SIG-M5 (cell line): ENCODE data around the gene HIVEP1.
"Not testable (repeated sequence)": the region's sequence is repeated elsewhere in the genome, so short reads cannot be mapped to it uniquely, and the experiment has no call there.

Experiments
- DNase-seq: peaks from one replicate; lab custom pipeline; 2025; lab: John Stamatoyannopoulos, UW

The HIVEP1 gene

DNA sequence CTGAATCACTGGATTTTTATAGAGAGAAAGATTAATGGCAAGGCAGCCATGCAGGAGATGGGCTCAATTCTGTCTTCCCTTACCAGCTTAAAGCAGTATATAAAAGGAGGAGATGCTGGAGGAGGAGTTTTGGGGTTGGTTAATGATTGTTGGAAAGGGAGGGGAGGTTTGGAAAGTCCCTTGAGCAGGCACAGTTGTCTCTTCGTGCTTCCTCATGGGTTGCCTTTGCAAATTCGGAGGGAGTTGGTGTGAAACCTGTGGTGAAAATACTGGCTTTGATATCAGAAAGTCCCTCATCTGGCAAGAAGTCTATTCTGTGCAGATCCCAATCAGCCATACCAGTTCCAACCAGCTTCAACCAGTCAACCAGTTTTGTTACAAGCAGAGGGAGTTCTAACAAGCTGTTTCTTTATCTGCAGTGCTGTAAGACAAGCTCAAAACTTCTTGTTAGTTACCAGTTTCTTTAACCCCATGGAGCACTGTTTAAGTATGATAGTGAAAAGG, 107.0 kb downstream of the HIVEP1 start:
- DNase-seq, result no peak

DNA sequence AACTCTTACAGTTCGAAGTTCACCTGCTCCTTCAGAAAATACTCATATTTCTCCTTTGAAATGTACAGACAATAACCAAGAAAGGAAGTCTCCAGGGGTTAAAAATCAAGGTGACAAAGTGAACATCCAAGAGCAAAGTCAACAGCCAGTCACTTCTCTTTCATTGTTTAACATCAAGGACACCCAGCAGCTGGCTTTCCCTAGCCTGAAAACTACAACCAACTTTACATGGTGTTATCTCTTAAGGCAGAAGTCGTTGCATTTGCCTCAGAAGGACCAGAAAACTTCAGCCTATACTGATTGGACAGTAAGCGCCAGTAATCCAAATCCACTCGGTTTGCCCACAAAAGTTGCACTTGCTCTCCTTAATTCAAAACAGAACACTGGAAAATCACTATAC, 113.3 kb downstream of the HIVEP1 start:
- DNase-seq, result no peak

DNA sequence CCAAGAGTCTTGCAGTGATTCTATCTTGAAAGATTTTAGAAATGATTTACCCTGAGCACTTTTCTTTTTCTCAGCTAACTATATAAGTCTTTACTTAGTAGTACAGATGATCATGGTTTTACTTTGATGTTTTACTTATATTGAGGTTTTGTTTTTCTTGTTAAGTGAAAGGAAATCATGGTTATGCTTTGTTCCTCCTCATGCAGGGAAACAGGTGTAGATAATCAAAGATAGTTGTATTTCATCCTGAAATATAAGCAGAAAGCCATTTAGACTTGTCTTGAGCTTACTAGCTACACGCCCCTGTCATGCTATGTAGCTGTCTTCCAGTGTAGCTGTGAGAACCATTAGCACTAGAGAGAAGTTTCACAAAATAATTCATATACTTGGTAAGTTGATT, 113.9 kb downstream of the HIVEP1 start:
- DNase-seq, result no peak

DNA sequence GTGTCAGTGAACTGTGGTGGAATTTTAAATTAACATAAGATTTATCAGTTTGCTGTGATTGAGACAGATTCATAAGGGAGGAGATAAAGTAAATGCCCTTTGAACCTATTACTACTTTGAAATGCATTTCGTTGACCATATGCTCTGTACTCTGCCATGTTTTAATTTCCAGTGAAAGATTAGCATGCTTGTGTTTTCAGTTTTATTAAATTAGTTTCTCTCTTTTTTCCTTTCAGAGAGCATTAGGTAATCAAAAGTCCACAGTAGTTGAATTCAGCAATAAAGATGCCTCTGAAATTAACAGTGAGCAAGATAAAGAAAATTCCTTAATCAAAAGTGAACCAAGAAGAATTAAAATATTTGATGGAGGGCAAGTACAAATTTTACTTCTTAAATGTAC, 117.4 kb downstream of the HIVEP1 start:
- DNase-seq, result no peak

DNA sequence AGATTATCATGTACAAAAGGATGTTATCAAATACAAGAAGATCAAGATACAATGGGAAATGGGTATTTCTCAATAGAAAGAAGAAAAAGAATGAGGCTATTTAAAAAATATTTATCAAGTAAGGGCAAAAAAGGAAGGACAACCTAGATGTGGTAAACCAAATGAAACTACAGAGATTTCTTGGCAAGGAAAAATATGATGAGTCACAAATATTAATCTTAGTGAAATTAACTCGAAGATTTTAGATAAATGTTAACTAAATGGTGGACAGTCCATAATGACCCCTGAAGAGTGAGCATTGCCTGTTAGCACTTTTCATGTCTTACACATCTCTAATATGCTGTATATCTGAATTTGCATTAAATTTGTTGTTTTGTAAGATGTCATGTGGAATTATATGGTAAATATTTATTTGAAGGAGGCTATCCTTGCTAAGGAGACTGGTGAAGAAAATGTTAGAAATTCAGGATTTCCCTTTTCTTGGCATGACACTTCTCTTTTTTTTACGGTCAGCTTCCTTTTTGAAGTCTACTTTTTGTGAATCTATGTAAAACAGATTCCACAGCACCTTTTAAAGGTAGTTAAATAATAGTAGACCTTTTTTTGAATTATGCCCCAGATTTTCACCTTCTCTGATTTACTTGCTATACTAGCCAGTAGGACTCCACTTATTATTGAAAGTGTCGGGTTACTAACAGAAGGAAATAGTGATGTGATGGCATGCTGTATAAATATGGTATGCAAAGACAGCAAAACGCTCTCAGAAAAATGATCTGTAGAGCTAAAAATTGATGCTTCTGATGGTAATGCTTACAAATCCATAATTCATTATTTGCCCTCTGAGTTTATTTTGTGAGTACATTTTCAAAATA, 120.5 kb downstream of the HIVEP1 start:
- no peak for DNase-seq

DNA sequence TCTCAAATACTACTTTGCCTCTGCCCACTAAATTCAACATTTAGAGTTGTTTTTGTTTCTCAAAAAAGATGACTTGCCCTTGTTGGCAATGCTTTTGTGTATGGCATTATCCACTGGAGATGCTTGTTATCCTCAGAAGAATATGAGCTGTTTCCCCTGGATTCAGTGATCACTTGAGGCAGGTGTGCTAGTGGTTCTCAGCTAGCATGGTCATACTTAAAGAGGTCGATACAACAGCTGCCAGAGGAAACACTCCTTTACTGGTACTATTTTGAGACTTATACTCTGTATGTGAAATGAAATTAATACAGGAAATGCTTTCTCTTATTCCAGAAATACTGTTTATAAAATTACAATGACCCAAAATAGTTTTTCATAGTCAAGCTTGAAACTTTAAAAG, 122.5 kb downstream of the HIVEP1 start:
- DNase-seq, result no peak

DNA sequence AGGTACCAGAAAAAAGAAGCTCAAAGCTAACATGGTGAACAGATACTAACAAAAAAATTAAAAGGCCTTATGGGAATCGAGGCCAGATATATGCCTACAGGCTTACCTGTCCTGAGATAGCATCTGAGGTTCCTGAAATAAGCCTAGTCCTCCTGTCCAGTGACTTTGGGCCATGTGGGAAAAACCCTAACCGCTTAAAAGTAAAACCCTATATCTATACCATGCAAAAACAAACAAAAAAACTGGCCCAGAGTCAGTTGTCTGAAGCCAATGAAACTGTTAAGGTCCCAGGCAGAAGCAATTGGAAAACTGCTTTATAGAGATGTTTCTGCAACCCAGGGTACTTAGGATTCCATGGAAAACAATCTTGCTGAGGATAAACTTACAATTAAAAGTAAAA, 122.9 kb downstream of the HIVEP1 start:
- no peak for DNase-seq

DNA sequence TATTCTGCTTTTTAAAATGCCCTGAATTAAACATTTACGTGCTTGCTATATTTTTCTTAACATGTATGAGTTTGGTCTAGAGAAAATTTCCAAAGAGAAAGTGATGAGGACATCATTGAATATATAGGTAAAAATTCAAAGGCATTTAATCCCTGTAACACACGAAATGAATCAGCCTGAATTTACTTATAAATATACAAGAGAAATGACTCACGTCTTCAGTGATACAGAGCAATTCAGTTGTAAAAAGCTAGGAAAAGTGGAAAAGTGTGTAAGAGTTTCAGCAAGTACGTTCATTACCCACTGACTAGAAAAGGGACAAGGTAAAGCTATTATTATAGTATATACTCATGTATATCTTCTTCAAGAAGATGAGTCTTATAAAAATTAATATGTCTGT, 124.8 kb downstream of the HIVEP1 start:
- no peak for DNase-seq

DNA sequence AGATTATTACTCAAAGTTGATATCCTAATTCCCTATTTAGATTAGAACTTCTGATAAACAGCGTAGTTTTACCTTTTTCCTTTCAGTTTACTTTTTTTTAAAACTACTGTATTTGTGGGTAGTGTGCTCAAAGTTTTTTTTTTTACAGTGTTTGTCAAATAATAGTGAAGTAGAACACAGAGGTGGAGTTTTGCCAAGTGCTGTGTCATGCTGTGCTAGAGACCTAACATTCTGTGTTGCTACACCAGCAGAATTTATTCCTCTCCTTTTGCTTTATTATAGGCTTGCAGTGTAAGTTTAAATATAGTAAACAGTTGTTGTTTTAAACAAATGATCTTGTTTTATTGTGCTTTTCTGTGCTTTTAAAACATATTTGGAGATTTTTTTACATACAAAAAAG, 125.4 kb downstream of the HIVEP1 start:
- DNase-seq, result no peak

DNA sequence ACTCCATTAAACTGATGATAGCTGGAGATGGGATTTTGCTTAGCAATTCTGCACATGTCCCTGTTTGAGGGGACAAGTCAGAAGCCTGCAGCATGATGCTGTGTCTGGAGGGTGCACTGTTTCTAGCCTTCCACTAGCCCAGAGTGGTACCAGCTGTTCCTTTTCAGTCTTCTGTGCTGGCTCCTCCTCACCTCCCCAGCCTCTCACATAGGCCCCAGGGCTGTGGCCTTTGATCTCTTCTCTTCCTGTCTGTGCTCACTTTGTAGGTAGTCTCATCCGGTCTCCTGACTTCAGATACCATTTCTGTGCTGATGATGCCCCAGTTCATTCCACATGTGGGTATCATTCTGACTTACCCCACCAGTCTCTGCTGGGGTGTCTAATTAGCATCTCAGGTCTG, 126.3 kb downstream of the HIVEP1 start:
- no peak for DNase-seq

DNA sequence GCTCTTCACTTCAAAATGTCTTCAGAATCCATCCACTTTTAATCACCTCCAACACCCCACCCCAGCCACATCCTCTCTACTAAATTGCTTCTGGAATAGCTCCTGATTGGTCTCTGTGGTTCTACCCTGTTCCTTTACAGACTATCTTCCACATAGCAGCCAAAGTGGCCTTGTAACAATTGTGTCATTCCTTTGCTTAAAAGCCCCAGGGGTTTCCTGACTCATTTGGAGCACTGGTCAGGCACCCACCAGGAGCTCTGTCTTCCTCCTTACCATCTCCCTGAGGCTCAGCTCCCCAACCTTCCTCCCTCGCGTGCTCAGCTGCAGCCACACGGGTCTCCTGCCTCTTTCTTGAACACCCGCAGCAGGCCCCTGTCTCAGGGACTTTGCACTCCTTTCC, 126.8 kb downstream of the HIVEP1 start:
- DNase-seq, result no peak

DNA sequence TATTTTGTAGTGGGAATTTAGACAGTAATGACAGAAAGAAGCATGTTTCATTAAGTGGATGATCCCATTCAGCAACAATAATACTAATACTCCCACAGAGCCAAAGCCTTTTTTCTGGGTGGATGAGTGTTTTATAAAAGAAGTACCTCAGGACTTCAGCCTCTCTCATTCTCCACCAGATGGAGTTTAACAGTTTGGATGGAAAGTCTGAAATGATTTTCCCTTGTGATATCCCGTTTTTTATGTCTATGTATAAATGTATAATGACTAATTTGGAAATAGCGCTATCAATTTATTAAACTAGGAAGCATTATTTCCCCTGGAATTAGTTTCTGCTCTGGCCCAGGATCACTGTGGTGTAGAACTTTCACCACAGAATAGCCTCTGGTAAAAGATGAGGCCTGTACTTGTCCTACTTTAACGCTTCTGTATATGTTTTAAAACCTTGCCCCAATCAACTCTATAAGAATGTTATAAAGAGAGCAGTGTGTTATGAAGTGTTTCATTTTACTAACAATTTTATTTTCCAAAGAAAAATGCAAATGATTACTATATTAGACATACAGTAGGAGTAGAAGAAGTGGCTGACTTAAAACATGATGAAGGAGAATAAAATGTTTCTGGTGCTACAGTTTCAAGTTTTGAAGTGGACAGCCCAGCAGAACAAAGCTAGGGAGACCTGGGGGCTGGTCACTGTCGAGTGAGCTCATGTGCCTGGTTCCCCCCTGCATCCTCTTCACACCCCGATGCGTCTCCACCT, 135.6 kb downstream of the HIVEP1 start:
- DNase-seq, result no peak

DNA sequence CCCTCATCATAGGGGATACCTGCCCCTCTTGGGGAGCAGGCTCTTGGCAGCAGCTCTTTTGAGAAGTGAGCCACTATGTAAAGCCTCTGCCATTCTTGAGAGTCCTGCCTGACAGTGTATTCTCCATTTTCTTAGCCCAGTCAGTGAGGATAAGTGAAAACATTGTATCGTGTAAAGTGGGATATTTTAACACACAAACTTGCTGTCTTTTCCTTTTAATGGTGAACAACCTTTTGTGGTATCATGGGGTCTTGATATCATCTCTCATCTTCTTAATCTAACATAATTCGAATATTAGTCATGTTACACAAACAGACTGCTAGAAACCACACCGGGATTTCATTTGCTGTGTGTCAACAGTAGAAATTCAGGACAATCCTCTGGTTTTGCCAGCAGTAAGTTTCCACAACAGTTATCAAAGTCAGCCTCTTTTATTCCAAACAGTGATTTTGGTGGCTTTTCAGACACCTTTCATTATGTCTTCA, 136.2 kb downstream of the HIVEP1 start:
- no peak for DNase-seq

DNA sequence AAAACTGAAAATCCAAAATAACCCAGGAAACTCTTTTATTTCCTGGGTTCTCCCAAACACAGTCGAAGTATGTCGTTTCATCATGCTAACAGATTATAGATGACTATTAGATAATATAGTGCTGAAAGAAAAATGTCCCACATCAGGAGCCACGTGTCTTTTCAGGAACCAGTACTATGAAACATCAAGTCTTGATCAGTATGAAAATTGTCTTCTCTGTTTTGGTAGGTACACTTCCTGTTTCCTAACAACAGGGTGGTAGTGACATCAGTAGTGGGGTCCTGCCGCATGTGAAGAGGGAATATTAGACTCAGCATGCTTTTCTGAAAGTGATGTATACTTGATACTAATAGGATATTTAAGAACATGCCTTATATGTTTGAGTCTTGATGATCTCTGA, 136.7 kb downstream of the HIVEP1 start:
- DNase-seq, result no peak

DNA sequence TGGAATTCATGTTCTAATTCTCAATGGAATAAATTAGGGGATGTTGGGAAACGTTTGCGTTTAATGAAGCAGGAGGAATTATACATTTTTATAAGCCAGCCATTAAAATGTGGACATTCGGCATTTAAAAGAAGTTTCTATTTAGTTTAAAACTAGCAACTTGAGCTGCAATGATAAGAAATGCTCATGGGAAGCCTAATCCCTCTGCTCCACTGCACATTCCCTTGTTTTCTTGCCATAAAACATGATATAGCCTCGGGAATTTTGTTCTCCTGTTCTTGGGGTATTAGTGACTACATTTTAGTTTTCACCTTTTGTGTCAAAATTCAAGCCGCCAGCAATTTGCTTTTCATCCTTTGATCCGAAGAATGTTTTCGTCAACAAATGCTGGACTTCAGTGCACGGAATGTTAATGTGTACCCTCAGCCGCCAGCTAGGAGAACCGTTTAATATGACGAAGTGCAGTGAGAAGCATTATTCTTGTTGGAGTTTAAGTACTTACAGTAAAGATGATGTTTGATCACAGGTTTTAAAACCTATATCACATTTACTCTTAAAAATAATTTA, 137.9 kb downstream of the HIVEP1 start:
- DNase-seq, result no peak

DNA sequence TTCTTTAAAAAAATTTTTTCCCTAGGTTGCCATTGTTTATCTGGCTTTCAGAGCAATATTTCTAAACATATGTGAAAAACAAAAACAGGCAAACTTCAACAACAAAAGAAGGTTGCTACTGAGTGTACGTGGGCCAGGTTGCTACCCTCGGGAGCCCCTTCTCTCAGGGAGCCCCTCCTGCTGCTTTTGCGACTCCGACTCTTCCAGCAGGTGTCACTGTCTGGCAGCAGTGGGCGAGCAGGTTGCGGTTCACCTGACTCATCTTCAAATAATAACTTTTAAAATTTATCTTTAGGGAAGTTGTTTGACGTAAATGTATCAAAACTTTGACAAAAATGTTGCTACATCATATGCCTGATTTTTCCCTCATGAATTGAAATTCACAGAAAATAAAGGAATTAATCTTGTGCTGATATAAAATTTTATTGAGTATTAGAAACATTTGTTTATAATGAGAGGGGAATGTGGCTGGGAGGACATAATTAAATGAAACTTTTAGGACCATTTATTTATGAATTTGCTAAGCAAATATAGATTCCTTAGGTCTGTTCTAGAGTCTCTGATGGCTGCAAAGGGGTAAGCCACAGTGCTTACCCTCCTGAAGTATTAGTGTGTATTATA, 138.8 kb downstream of the HIVEP1 start:
- DNase-seq, result no peak

DNA sequence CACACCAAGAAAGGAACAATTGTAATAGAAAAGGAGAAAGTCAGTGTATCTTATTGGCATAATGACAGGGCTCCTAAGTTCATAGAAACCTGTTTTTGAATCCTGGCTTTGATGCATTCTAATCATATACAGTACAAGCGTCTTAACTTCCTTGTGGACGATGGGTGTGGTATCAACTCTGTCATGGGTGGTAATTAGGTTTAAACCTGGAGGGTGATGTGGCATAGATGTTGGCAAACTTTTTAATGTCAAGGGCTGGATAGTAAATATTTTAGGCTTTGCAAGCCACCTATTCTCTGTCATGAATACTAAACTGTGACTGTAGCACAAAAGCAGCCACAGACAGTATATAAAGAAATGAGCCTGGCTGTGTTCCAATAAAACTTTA, 139.3 kb downstream of the HIVEP1 start:
- no peak for DNase-seq

DNA sequence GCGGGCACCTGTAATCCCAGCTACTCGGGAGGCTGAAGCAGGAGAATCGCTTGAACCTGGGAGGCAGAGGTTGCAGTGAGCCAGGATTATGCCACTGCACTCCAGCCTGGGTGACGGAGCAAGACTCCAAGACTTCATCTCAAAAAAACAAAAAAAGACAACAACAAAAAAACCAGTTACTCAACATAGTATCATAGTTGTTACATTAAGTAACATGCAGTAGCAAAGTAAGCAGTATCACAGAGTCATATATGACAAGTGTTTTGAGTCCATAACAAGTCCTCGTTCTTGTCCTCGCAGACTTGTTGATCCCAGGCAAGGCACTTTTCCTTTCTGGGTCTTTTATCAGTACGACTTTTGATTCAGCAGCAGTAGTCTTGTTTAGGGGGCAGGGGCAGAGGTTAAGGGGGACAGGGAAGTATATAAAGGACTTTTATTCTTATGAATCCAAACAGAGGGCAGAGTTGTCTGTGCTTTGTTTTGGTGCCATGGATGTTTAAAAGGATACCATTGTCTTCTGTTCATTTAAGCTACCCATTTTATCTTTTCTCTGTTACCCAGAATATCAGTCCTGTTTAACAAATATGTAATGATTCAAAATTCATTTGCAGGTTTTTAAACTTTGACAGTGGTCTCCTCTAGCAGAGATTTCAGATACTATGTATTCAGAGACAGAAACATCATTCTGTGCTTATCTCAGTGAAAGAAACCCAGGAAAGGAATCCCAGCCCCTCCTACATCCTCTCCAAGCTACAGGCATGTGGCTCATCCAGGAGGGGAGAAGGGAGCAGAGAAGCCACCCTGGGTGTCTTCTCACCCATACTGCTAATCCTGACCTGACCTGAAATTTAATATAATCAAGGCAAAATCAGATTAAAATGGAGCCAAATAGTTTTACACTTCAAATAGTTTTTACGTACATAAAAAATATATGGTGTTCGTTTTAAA, 140.2 kb downstream of the HIVEP1 start:
- DNase-seq, result no peak

DNA sequence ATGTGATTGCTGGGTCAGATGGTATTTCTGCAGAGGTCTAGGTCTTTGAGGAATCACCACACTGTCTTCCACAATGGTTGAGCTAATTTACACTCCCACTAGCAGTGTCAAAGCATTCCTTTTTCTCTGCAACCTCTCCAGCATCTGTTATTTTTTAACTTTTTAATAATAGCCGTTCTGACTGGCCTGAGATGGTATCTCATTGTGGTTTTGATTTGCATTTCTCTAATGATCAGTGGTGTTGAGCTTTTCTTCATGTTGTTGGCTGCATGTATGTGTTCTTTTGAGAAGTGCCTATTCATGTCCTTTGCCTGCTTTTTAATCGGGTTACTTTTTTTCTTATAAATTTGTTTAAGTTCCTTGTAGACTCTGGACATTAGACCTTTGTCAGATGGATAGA, 143.7 kb downstream of the HIVEP1 start:
- DNase-seq, result not testable (repeated sequence)

DNA sequence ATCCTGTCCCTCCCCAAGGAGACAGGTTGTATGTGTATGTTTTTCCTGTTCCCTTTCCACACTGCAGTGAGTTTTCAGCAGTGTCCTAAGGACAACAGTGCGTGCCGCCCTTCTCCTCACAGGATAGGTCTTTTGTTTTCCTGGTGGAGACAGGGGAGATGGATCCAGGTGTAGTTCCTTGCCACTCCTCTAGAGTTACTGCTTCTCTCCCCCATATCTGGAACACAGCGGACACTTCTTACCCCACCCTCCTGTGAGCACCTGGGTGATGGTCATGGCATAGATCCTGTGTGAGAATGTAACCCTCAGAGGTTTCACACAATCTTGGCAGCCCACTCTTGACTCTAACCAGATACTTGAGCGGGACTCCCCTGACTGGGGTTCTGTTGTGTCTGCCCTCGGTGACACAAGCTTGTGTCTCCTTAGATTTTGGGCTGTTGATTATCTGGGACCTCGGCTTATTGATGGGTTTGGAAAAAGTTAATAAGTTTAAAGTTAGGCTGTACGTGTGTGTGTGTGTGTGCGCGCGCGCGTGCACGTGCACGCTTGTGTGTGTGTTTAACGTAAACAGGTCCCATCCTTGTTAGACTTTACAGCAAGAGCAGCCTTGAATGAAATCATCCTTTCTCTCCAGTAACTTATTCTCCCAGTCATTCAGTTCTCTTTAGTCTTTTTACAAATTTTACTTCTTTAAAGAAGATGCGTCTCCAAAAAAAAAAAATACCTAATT, 146.7 kb downstream of the HIVEP1 start:
- no peak for DNase-seq

DNA sequence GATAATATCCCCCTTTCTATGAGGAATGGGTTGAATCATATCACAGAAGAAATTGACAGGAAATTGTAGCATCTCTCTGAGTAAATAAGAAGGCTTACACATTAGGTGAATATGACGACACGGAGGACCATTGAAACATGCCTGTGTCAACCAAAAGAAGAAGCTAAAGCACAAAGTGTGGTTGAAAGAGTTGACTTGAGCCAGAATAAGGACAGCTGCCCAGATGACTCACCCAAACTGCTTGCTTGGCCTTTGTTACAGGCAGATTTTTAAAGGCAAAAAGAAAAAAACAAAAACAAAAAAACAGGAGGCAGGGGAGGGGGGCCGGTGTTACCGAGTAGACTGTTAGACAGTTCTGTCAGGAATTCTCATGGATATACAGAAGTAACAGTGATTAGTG, 148.2 kb downstream of the HIVEP1 start:
- no peak for DNase-seq
